Endodermal cell (in vitro differentiated cells): Measurements from ENCODE around the gene GID4. TPM values are rescaled to one million over a fixed set of nuclear protein-coding genes. Genes with fewer than 3 reads are reported as not detected.
A peak's percentile ranks its signal among the peaks of the same experiment; 100 is the strongest.

Experiments
- DNase-seq: peaks from one replicate; pipeline ENCODE4 v3.0.0-alpha.2; 2017
- H3K27ac ChIP-seq: 2 replicates; pipeline ENCODE4 v1.5.1; 2013; ENCODE audit warnings: mild to moderate bottlenecking, low read depth, low read length, moderate library complexity
- H3K27me3 ChIP-seq: 2 replicates; pipeline ENCODE4 v1.6.1; 2013; ENCODE audit warnings: mild to moderate bottlenecking, low read length, moderate library complexity; ENCODE audit not compliant: insufficient read depth, control insufficient read depth, poor library complexity, severe bottlenecking
- H3K36me3 ChIP-seq: 2 replicates; pipeline ENCODE4 v1.7.0; 2013; ENCODE audit warnings: mild to moderate bottlenecking, low read length, moderate library complexity; ENCODE audit not compliant: control insufficient read depth, insufficient read depth
- H3K4me1 ChIP-seq: one replicate; pipeline ENCODE4 v1.7.0; 2013; ENCODE audit warnings: low read length; ENCODE audit not compliant: control insufficient read depth, insufficient read depth
- H3K4me3 ChIP-seq: 2 replicates; pipeline ENCODE4 v1.5.1; 2013; ENCODE audit warnings: mild to moderate bottlenecking, low read length, moderate library complexity
- H3K9ac ChIP-seq: 2 replicates; pipeline ENCODE4 v1.6.1; 2013; ENCODE audit warnings: mild to moderate bottlenecking, low read length, moderate library complexity; ENCODE audit not compliant: poor library complexity, severe bottlenecking; ENCODE audit errors: extremely low read depth
- H3K9me3 ChIP-seq: 2 replicates; pipeline ENCODE4 v1.6.1; 2013; ENCODE audit warnings: mild to moderate bottlenecking, low read length, moderate library complexity; ENCODE audit not compliant: control insufficient read depth
- H3K27ac Mint-ChIP-seq: 2 replicates; pipeline ENCODE4 v1.8.0; 2020; ENCODE audit warnings: mixed read lengths
- H3K27me3 Mint-ChIP-seq: 2 replicates; pipeline ENCODE4 v1.8.0; 2021; ENCODE audit warnings: mild to moderate bottlenecking, mixed read lengths; ENCODE audit not compliant: insufficient read depth
- H3K36me3 Mint-ChIP-seq: 2 replicates; pipeline ENCODE4 v1.8.0; 2020; ENCODE audit warnings: low read depth, mixed read lengths
- H3K4me1 Mint-ChIP-seq: 2 replicates; pipeline ENCODE4 v1.8.0; 2020; ENCODE audit warnings: mixed read lengths
- H3K4me3 Mint-ChIP-seq: 2 replicates; pipeline ENCODE4 v1.8.0; 2020; ENCODE audit warnings: mild to moderate bottlenecking, moderate library complexity, mixed read lengths
- H3K9me3 Mint-ChIP-seq: 2 replicates; pipeline ENCODE4 v1.8.0; 2020; ENCODE audit warnings: mild to moderate bottlenecking, mixed read lengths
- WGBS, 2 experiments: methylation state at CpG; one replicate each; pipeline versions ENCODE4 v1.1.5 to v1.1.7; 2013; ENCODE audit warnings: missing lambda C conversion rate in 2 of 2, mixed read lengths in 1 of 2; ENCODE audit not compliant: insufficient coverage in 1 of 2, insufficient read length in 1 of 2; 5-methylcytosine and 5-hydroxymethylcytosine counted together
- total RNA-seq, 2 donors: library from RNA; stranded (reverse); fragmentation: NEBNext Ultra II Directional in 1 of 2; extraction: Animal tissue kit (Norgen Biotek cat#: 25700) in 1 of 2; gene quantifications; 2 replicates in 1 of 2; 3 replicates in 1 of 2; pipeline ENCODE4 v1.2.1, GENCODE V29; 2021
- TF ChIP-seq, protein P1 (sequence below): fragments of 200-600 bp; sonication (generic); conservative IDR thresholded peaks from 2 replicates; pipeline ENCODE4 v1.5.0; 2021; ENCODE audit warnings: antibody characterized with exemption, mild to moderate bottlenecking

Gene GID4
- total RNA-seq, 2 donors from 2014 or later = 20.5 to 20.8 TPM

DNA sequence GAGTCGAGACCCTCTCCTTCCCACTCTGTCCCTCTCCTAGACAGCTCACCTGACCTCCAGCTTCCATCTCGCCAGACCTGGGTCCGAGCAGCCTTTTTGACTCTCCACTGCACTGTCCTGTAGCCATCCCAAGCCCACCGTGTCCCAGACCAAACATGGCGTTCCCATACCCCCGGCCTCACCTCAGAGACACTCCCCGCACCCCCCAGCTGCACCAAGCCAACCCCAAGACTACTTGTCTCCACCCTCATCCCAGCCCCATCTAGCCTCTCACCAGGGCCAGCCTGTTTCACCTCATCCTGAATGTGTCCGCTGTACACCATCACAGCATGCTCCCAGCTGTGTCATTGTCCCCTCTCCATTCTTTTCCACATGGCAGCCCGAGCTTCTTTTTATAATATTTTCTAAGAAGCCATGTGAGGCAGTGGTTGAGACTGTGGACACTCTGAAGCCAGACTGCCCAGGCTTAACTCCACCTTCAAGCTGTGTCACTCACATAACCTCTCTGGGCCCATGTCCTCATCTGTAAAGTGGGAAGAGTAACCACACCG is 70.8 kb downstream of the GID4 start:
- no peaks in the 10 kb centered on the region for H3K4me1 Mint-ChIP-seq
- H3K36me3 ChIP-seq = no peaks in the 10 kb centered on the region
- H3K36me3 Mint-ChIP-seq = peaks cover 4% of the 10 kb centered on the region
- peaks cover 2% of the 10 kb centered on the region for H3K27me3 Mint-ChIP-seq
- H3K27me3 ChIP-seq = no peaks in the 10 kb centered on the region
- DNase-seq = no peak
- no peak overlapping the region for H3K27ac Mint-ChIP-seq
- H3K4me1 ChIP-seq = no peaks in the 10 kb centered on the region
- TF ChIP-seq, protein P1, sequence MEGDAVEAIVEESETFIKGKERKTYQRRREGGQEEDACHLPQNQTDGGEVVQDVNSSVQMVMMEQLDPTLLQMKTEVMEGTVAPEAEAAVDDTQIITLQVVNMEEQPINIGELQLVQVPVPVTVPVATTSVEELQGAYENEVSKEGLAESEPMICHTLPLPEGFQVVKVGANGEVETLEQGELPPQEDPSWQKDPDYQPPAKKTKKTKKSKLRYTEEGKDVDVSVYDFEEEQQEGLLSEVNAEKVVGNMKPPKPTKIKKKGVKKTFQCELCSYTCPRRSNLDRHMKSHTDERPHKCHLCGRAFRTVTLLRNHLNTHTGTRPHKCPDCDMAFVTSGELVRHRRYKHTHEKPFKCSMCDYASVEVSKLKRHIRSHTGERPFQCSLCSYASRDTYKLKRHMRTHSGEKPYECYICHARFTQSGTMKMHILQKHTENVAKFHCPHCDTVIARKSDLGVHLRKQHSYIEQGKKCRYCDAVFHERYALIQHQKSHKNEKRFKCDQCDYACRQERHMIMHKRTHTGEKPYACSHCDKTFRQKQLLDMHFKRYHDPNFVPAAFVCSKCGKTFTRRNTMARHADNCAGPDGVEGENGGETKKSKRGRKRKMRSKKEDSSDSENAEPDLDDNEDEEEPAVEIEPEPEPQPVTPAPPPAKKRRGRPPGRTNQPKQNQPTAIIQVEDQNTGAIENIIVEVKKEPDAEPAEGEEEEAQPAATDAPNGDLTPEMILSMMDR = no peak
- WGBS, 2 experiments = 71 to 82% methylated on average over 6 to 10 of the region's 10 CpGs
- H3K9me3 Mint-ChIP-seq = no peaks in the 10 kb centered on the region
- H3K4me3 ChIP-seq = no peak overlapping the region
- no peaks in the 10 kb centered on the region for H3K9me3 ChIP-seq
- H3K4me3 Mint-ChIP-seq = no peak overlapping the region
- peak overlapping the region; percentile 11 for H3K27ac ChIP-seq
- no peak overlapping the region for H3K9ac ChIP-seq

DNA sequence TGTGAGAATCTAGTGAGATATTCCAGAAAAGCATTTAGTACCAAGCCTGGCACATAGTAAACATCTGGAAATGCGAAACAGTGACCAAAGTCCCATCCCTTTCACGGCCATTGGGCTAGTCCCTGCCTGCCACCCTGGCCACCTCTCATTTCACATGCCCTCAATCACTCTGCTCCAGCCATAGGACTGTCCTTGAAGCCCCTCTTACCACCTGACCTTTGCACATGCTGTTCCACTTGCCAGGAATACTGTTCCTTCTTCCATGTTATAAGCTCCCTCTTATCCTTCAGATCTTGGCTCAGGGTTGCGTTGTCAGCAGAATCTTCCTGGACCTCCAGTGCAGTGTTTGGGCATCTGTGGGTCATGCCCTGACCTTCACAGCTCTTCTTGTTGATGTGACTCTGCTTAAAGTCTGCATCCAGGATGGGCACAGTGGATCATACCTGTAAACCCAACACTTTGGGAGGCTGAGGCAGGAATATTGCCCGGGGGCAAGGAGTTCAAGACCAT is 71.5 kb downstream of the GID4 start:
- Mint-ChIP-seq H3K27me3 (peaks cover 2% of the 10 kb centered on the region), H3K4me1 (no peaks in the 10 kb centered on the region), H3K4me3 (no peak overlapping the region), H3K9me3 (no peaks in the 10 kb centered on the region), H3K36me3 (peaks cover 4% of the 10 kb centered on the region), H3K27ac (no peak overlapping the region)
- Histone ChIP-seq H3K36me3 (no peaks in the 10 kb centered on the region), H3K27ac (no peak overlapping the region), H3K27me3 (no peaks in the 10 kb centered on the region), H3K4me1 (no peaks in the 10 kb centered on the region), H3K9ac (no peak overlapping the region), H3K4me3 (no peak overlapping the region), H3K9me3 (no peaks in the 10 kb centered on the region)
- 72 to 100% methylated on average over 3 to 4 of the region's 4 CpGs for WGBS, 2 experiments
- TF ChIP-seq, protein P1 = no peak
- no peak for DNase-seq

DNA sequence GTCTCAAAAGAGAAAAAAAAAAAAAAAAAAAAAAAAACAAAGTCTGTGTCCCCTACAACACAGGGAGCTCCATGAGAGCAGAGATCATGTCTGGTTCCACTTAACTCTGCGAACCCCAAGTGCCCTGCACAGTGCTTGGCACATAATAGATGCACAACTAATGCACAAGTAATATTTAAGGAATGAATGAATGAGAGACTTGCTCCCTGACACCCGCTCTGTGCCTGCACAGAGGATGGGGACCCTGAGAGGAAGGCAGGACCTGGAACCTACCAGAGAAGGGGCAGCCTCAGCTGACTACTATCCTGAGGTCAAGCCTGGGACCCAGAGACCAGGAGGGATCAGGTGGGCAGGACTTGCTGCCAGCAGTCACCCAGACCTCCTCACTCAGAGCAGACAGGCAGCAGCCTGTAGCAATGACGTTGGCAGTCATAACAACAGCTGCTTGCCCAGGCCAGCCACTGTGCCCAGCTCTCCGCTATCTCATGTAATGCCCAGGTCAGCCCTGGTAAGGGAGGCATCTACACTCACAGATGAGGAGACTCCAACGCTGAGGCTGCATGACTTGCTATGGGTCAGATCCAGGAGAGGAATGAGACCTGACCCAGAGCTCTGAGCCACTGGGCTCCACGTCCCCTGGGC is 72.2 kb downstream of the GID4 start:
- Mint-ChIP-seq H3K36me3 (peaks cover 4% of the 10 kb centered on the region), H3K4me3 (no peak overlapping the region), H3K9me3 (no peaks in the 10 kb centered on the region), H3K27ac (no peak overlapping the region), H3K4me1 (no peaks in the 10 kb centered on the region), H3K27me3 (peaks cover 2% of the 10 kb centered on the region)
- Histone ChIP-seq H3K9me3 (no peaks in the 10 kb centered on the region), H3K4me3 (no peak overlapping the region), H3K9ac (no peak overlapping the region), H3K36me3 (no peaks in the 10 kb centered on the region), H3K27me3 (no peaks in the 10 kb centered on the region), H3K4me1 (no peaks in the 10 kb centered on the region), H3K27ac (no peak overlapping the region)
- no peak for DNase-seq
- TF ChIP-seq, protein P1 = no peak
- 88 to 100% methylated on average over 3 to 6 of the region's 6 CpGs for WGBS, 2 experiments
